Heart right ventricle (tissue), 16 donors: ENCODE data around the gene FBXL20. TPM values are rescaled to one million over a fixed set of nuclear protein-coding genes. Genes with fewer than 3 reads are reported as not detected.
"Not testable (repeated sequence)": the region's sequence is repeated elsewhere in the genome, so short reads cannot be mapped to it uniquely, and the experiment has no call there.

Experiments
- ATAC-seq, 8 donors: fragments of 200-7000 bp; cut with Tn5 transposase; one replicate each; pipeline ENCODE4 v1.9.1; 2020; ENCODE audit warnings: mild to moderate bottlenecking in 8 of 8, moderate library complexity in 8 of 8, moderate number of reproducible peaks in 1 of 8
- DNase-seq, 2 donors: peaks; one replicate each; pipeline ENCODE4 v3.0.0-alpha.2; 2020
- H3K27ac ChIP-seq, 10 donors: fragments of 200-600 bp; sonication (generic) in 2 of 10; one replicate each; pipeline versions ENCODE4 v1.5.0 to v1.8.0; 2020 to 2022; ENCODE audit warnings: mild to moderate bottlenecking in 3 of 10
- H3K27me3 ChIP-seq, 7 donors: fragments of 200-600 bp; one replicate each; pipeline ENCODE4 v1.8.0; 2021 to 2022; ENCODE audit warnings: mild to moderate bottlenecking in 2 of 7
- H3K36me3 ChIP-seq, 9 donors: fragments of 200-600 bp; sonication (generic) in 1 of 9; one replicate each; pipeline versions ENCODE4 v1.5.0 to v1.8.0; 2020 to 2022; ENCODE audit warnings: mild to moderate bottlenecking in 2 of 9
- H3K4me1 ChIP-seq, 9 donors: fragments of 200-600 bp; sonication (generic) in 1 of 9; one replicate each; pipeline versions ENCODE4 v1.5.0 to v1.8.0; 2020 to 2022; ENCODE audit warnings: mild to moderate bottlenecking in 4 of 9
- H3K4me3 ChIP-seq, 10 donors: fragments of 200-600 bp; sonication (generic) in 2 of 10; one replicate each; pipeline versions ENCODE4 v1.5.0 to v1.8.0; 2020 to 2022; ENCODE audit warnings: mild to moderate bottlenecking in 7 of 10, moderate library complexity in 2 of 10
- H3K9me3 ChIP-seq, 11 donors: fragments of 200-600 bp in 10 of 11; sonication (generic) in 2 of 11; one replicate each; pipeline versions ENCODE4 v1.5.0 to v1.8.0; 2013 to 2022; ENCODE audit warnings: mild to moderate bottlenecking in 2 of 11, control low read depth in 1 of 11, moderate library complexity in 1 of 11
- CTCF ChIP-seq, 9 donors: fragments of 200-600 bp; sonication (generic) in 2 of 9; IDR thresholded peaks; one replicate each; pipeline versions ENCODE4 v1.5.0 to v1.8.0; 2021 to 2022; ENCODE audit warnings: antibody characterized with exemption in 9 of 9, mild to moderate bottlenecking in 5 of 9, moderate library complexity in 1 of 9
- WGBS, 2 donors: extraction: QIAGEN DNeasy Blood & Tissue Kit; methylation state at CpG; one replicate each; pipeline ENCODE4 v1.1.7; 2013; ENCODE audit warnings: inconsistent platforms in 1 of 2; 5-methylcytosine and 5-hydroxymethylcytosine counted together
- intact Hi-C, 10 donors: fragments of 100-400 bp; cut with DNase I; formaldehyde crosslinking; loops; one replicate each; pipeline versions ENCODE4 v1.11.1 to v1.14.2; 2022
- polyA plus RNA-seq, 2 donors: library from polyadenylated mRNA; stranded (reverse); fragments of 200-250 nt; gene quantifications; one replicate each; pipeline ENCODE4 v1.2.3, GENCODE V29; 2013
- total RNA-seq, 10 donors: library from RNA; stranded (reverse); fragmentation: NEBNext Ultra II Directional in 3 of 10; extraction: Animal tissue kit (Norgen Biotek cat#: 25700) in 3 of 10; gene quantifications; one replicate each; pipeline versions ENCODE4 v1.2.1 to v1.2.4, GENCODE V29; 2021 to 2023
- donor health status: Arrhythmogenic right ventricular cardiomyopathy.
- donor health status: ischemic (EF 13 %, LVEDD 7.1; RV severe dilation, severe dysfunction).
- donor health status: healthy with polysubstance abuse.
- donor health status: DM: no; HTN: yes; CAD: no.
- donor health status: DM: no; HTN: no; CAD: no.
- donor health status: ischemic (EF 25% LVEDD 6.9; RV normal size, moderate dysfunction).
- donor health status: ischemic (EF 25% LVEDD 5.7; RV mildly dilated, moderate dysfunction).
- donor health status: healthy.
- donor health status: DM: yes; HTN: yes; CAD: no.
- donor health status: Ischemic cardiomyopathy.
- donor health status: ischemic (EF 35%, LVEDD 5.7; RV mildly dilated, moderate dysfunction).
- donor health status: nonischemic (EF 11% LVEDD 7.7; RV severe dilation, severe dysfunction).
- donor health status: DM: yes; HTN: yes; CAD: no.
- donor health status: PGD.
- donor health status: ischemic (EF 29% LVEDD 5.4; RV normal size, mild dysfunction).
- donor health status: nonischemic (EF 23%, LVEDD 6.1; RV moderate dilation, normal function).

FBXL20 gene
- total and polyA plus RNA-seq, 12 donors: 1.7 to 19.7 (median 15.5) TPM

GRCh38 chr17:39385040-39385439 is 16.4 kb downstream of the FBXL20 start:
- H3K36me3 ChIP-seq: peaks cover 0 to 33% (median 0%) of the 10 kb centered on the region in 9 donors
- DNase-seq (no peak), ATAC-seq (no peak)
- no peak overlapping the region for H3K4me3 ChIP-seq
- no peaks in the 10 kb centered on the region for H3K27me3 ChIP-seq
- H3K4me1 ChIP-seq: peaks cover 0 to 15% (median 0%) of the 10 kb centered on the region in 9 donors
- no peak overlapping the region for H3K27ac ChIP-seq
- no peaks in the 10 kb centered on the region for H3K9me3 ChIP-seq
- intact Hi-C loops: loop anchor here in 1 of 10 donors (10.0 kb wide), 1 partner anchor 120 kb away; no protein-coding TSS in a partner anchor
- no peak for TF ChIP-seq CTCF (IDR thresholded peaks at IDR 0.05)
- 94 to 98% methylated on average over 6 of the region's 6 CpGs for WGBS, 2 donors

GRCh38 chr17:39380144-39380543 is 21.3 kb downstream of the FBXL20 start:
- DNase-seq: no peak
- 81 to 83% methylated on average over 2 of the region's 2 CpGs for WGBS, 2 donors
- no peak overlapping the region for H3K4me3 ChIP-seq
- no peak for ATAC-seq
- H3K27me3 ChIP-seq: no peaks in the 10 kb centered on the region
- peaks cover 0 to 7% (median 0%) of the 10 kb centered on the region in 9 donors for H3K36me3 ChIP-seq
- intact Hi-C loops: loop anchor here in 1 of 10 donors (10.0 kb wide), 1 partner anchor 115 kb away; no protein-coding TSS in a partner anchor
- H3K27ac ChIP-seq: no peak overlapping the region
- H3K9me3 ChIP-seq: no peaks in the 10 kb centered on the region
- H3K4me1 ChIP-seq: peaks cover 0 to 18% (median 9%) of the 10 kb centered on the region in 9 donors
- no peak for TF ChIP-seq CTCF (IDR thresholded peaks at IDR 0.05)

- H3K27me3 ChIP-seq: no peaks in the 10 kb centered on the region
- peaks cover 0 to 18% (median 9%) of the 10 kb centered on the region in 9 donors for H3K4me1 ChIP-seq
- no peaks in the 10 kb centered on the region for H3K36me3 ChIP-seq
- no peak overlapping the region for H3K27ac ChIP-seq
- H3K4me3 ChIP-seq: no peak overlapping the region
- no peak for DNase-seq
- ATAC-seq: no peak
- intact Hi-C loops: no loop called here
- no peaks in the 10 kb centered on the region for H3K9me3 ChIP-seq
- no peak for TF ChIP-seq CTCF (IDR thresholded peaks at IDR 0.05)
- WGBS, 2 donors: 46 to 80% methylated on average over 2 of the region's 2 CpGs
Observed at GRCh38 chr17:39376434-39376833, 25.0 kb downstream of the FBXL20 start.

GRCh38 chr17:39367805-39368204 is 33.6 kb downstream of the FBXL20 start:
- intact Hi-C loops, DNase-seq, H3K27ac ChIP-seq, H3K36me3 ChIP-seq, H3K9me3 ChIP-seq, H3K27me3 ChIP-seq, ATAC-seq, H3K4me3 ChIP-seq: not testable (repeated sequence)
- H3K4me1 ChIP-seq: peaks cover 4 to 34% (median 24%) of the 10 kb centered on the region in 9 donors
- 97 to 98% methylated on average over 4 of the region's 4 CpGs for WGBS, 2 donors

GRCh38 chr17:39365872-39366271 is 35.6 kb downstream of the FBXL20 start:
- peak in 1 of 8 donors; percentile 23 for ATAC-seq
- intact Hi-C loops: no loop called here
- Histone ChIP-seq H3K27ac (peak overlapping the region in 7 of 10 donors; percentile 29 to 65 (median 63)), H3K27me3 (no peaks in the 10 kb centered on the region), H3K36me3 (peaks cover 0 to 6% (median 0%) of the 10 kb centered on the region in 9 donors), H3K9me3 (no peaks in the 10 kb centered on the region), H3K4me3 (peak overlapping the region in 4 of 10 donors; percentile 4 to 20 (median 12)), H3K4me1 (peaks cover 4 to 46% (median 30%) of the 10 kb centered on the region in 9 donors)
- no peak for DNase-seq
- WGBS, 2 donors: 64 to 68% methylated on average over 5 of the region's 5 CpGs
- TF ChIP-seq CTCF (IDR thresholded peaks at IDR 0.05): no peak
